ENCODE measurements around the gene ACTN3. TPM values are rescaled to one million over a fixed set of nuclear protein-coding genes. Genes with fewer than 3 reads are reported as not detected.

ACTN3 gene
- total RNA-seq, 2 experiments from 2014 or later = 0.27 TPM; not detected in 1

- Histone ChIP-seq H3K9me3 (ENCODE audit: low read length) (no peaks in the 10 kb centered on the region), H3K79me2 (ENCODE audit: insufficient read depth, low read depth, low read length) (no peaks in the 10 kb centered on the region), H2AFZ (ENCODE audit: low read length) (no peak overlapping the region), H3K4me3 (ENCODE audit: low read depth, low read length, poor library complexity, severe bottlenecking) (no peak overlapping the region), H3K27ac (ENCODE audit: low read depth, low read length, poor library complexity, severe bottlenecking) (no peak overlapping the region), H3K4me2 (ENCODE audit: low read length) (no peak overlapping the region), H3K9me2 (ENCODE audit: insufficient read depth, low read length) (no peaks in the 10 kb centered on the region), H4K20me1 (ENCODE audit: insufficient read depth, low read length) (no peaks in the 10 kb centered on the region), H3K36me3 (ENCODE audit: insufficient read depth, low read length) (no peaks in the 10 kb centered on the region), H3K4me1 (ENCODE audit: insufficient read depth, low read length, poor library complexity, severe bottlenecking) (no peaks in the 10 kb centered on the region)
- intact Hi-C loops (cut with micrococcal nuclease; ENCODE audit: unreplicated experiment) = no loop called here
- no peak for DNase-seq (ENCODE audit: low spot score)
- ChIA-PET CTCF (ENCODE audit: unreplicated experiment) (no interaction called here), POLR2A (no interaction called here)
- BruUV-seq (replicated peaks) = no TSS peak
- TF ChIP-seq EZH2phosphoT487 (IDR thresholded peaks at IDR 0.05; ENCODE audit: borderline replicate concordance, low read depth, low read length) = no peak
- no peak for TF ChIP-seq CTCF (conservative IDR thresholded peaks at IDR 0.05; ENCODE audit: low read length)
Measured at GRCh38 chr11:66559142-66559865, 12.6 kb downstream of the ACTN3 start.

DNA sequence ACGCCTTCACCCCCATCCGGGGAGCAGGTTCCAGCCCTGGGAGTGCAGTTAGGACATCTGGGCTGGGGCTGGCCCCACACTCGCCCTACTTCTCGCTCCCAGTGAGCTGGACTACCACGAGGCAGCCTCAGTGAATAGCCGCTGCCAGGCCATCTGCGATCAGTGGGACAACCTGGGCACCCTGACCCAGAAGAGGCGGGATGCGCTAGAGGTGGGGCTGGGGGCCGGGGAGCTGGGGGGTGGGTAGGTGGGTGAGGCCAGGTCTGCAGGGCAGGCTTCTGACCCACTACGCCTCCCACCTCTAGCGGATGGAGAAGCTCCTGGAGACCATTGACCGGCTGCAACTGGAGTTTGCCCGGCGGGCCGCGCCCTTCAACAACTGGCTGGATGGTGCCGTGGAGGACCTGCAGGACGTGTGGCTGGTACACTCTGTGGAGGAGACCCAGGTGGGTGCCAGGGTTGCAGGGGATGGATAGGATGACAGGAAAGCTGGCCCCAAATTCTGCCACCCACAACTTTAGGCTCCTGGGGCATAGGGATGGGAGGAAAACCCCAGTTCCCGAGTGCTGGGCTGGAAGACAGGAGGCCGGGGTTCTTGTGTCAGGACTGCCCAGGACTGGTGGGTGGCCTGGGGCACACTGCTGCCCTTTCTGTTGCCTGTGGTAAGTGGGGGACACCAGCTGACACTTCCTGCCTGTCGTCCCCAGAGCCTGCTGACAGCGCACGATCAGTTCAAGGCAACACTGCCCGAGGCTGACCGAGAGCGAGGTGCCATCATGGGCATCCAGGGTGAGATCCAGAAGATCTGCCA, 13.4 kb downstream of the ACTN3 start:
- BruUV-seq (replicated peaks) = no TSS peak
- CTCF ChIA-PET (ENCODE audit: unreplicated experiment) = no interaction called here
- Histone ChIP-seq H3K9me2 (ENCODE audit: insufficient read depth, low read length) (no peaks in the 10 kb centered on the region), H3K4me1 (ENCODE audit: insufficient read depth, low read length, poor library complexity, severe bottlenecking) (no peaks in the 10 kb centered on the region), H3K79me2 (ENCODE audit: insufficient read depth, low read depth, low read length) (no peaks in the 10 kb centered on the region), H3K4me3 (ENCODE audit: low read depth, low read length, poor library complexity, severe bottlenecking) (no peak overlapping the region), H3K9me3 (ENCODE audit: low read length) (no peaks in the 10 kb centered on the region), H4K20me1 (ENCODE audit: insufficient read depth, low read length) (no peaks in the 10 kb centered on the region), H3K4me2 (ENCODE audit: low read length) (no peak overlapping the region), H2AFZ (ENCODE audit: low read length) (no peak overlapping the region), H3K36me3 (ENCODE audit: insufficient read depth, low read length) (no peaks in the 10 kb centered on the region), H3K27ac (ENCODE audit: low read depth, low read length, poor library complexity, severe bottlenecking) (no peak overlapping the region)
- intact Hi-C loops (cut with micrococcal nuclease; ENCODE audit: unreplicated experiment) = no loop called here
- POLR2A ChIA-PET = no interaction called here
- TF ChIP-seq EZH2phosphoT487 (IDR thresholded peaks at IDR 0.05; ENCODE audit: borderline replicate concordance, low read depth, low read length) = no peak
- TF ChIP-seq CTCF (conservative IDR thresholded peaks at IDR 0.05; ENCODE audit: low read length) = no peak
- no peak for DNase-seq (ENCODE audit: low spot score)
